NCI-H187 treated with DMSO at 0.1 percent for 48 hours (cell line): ENCODE data around the gene PDE4B.
"Not testable (repeated sequence)": the region's sequence is repeated elsewhere in the genome, so short reads cannot be mapped to it uniquely, and the experiment has no call there.

ENCODE experiments used
- DNase-seq: peaks from one replicate; lab custom pipeline; 2025; lab: John Stamatoyannopoulos, UW

The PDE4B gene

GRCh38 chr1:65814752-65815151 is 22.1 kb downstream of the PDE4B start:
- no peak for DNase-seq

- DNase-seq = no peak
Measured at GRCh38 chr1:65817891-65818290, 25.2 kb downstream of the PDE4B start.

GRCh38 chr1:65818966-65819365 is 26.3 kb downstream of the PDE4B start:
- DNase-seq = no peak

GRCh38 chr1:65820983-65821382 is 28.3 kb downstream of the PDE4B start:
- no peak for DNase-seq

- DNase-seq = no peak
Measured at GRCh38 chr1:65821386-65821785, 28.7 kb downstream of the PDE4B start.

GRCh38 chr1:65824103-65824502 is 31.4 kb downstream of the PDE4B start:
- DNase-seq = no peak

DNA sequence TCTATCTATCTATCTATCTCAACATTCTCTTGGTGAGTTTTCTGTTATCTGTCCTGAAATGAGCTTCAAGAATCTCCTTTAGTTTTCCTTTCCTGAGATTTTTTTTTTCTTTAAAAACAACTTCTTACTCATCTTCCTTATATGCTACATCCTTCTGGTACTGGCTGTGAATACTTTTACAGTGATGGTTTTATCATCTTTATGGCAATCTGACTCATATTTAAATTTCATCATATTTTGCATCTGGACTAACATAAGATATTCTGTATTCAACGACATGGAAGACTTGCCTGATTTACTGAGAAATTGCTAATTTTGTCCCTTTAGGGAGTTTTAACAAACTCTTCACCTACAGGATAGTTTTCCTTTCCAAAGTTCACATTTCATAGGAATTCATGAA is 33.0 kb downstream of the PDE4B start:
- no peak for DNase-seq

- no peak for DNase-seq
Measured at GRCh38 chr1:65826782-65827181, 34.1 kb downstream of the PDE4B start.

- no peak for DNase-seq
Measured at GRCh38 chr1:65827346-65827745, 34.7 kb downstream of the PDE4B start.

GRCh38 chr1:65830306-65830705 is 37.6 kb downstream of the PDE4B start:
- DNase-seq = no peak

DNA sequence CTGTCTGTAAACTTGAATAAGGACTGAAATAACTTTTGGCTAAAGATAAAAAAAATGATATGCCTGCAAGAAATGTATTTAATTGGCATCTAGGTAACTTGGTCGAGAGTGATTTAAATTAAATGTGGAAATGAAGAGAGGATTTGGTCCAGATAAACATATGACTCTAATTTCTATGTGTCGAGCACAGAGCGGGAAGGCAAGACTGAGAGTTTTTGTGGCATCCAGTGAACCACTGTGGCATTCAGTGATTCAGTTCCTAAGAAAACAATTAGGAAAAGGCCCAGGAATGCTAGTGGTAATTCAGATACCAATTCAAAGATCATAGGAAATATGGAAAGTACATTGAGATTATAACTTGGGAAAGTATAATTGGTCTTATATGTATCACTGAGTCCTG is 39.6 kb downstream of the PDE4B start:
- no peak for DNase-seq

DNA sequence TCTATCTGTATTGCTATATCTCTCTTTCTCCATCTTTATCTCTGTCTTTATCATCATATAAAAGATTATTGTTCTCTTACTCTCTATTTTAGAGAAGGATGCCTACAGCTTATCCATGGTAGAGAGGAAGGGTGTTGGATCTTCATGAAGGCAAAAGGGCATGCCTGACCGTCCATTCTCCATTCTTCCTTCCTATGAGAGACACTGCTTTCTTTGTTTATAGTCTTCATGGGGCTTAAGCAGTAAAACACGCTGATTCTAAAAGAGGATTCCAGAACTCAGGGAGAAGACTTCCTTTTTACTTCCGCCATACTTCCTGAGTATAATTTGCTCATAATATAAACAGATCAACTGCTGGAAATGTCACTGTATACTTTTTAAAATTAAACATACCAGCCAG is 44.0 kb downstream of the PDE4B start:
- DNase-seq = no peak

DNA sequence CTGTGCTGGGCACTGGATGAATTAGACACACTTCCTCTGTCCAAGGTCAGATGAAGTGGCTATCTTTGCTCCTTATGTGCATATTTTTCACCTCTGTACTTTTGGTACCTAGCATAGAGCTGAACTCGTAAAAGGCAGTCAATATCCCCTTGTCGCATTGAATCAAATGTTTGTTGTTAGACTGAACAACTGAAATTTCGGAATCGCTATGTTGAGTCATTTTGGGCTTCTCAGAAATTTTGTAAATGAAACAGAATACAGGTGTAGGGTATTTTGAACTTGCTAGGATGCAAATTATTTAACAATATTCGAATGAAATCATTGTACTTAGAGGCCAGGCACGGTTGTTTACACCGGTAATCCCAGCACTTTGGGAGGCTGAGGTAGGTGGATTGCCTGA is 48.0 kb downstream of the PDE4B start:
- DNase-seq = no peak

GRCh38 chr1:65844296-65844695 is 51.6 kb downstream of the PDE4B start:
- no peak for DNase-seq

DNA sequence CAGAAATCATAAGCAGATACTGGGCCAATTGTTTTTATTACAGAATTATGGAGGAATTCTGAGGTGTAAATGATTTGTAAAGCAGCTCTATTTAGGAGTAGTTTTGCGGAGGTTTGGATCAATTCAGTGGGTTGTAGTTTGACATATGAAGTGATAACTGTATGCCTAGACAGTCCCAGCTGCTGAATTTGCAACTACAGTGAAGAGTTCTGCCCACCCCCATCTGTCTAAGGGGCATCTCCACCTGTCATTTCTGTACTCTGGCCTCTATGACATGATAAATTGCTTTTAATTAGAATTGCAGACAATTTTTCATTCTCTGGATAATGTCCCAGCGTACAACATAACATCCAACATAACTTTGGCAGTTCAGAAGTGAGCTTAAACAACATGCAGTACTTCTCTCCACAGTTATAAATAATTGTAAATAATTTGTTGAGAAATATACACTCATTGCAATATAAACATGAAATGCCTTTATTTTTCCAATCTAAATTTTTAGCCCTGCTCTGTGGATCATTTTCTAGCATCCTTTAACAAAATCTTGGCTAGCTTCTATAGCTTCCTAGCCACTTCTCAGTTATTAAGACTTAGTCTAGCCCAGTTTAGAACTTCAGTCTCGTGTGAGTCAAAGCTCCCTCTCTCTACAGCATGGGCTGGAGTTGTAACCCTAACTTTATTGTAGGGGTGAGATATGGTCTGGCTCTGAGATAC is 52.3 kb downstream of the PDE4B start:
- no peak for DNase-seq

DNA sequence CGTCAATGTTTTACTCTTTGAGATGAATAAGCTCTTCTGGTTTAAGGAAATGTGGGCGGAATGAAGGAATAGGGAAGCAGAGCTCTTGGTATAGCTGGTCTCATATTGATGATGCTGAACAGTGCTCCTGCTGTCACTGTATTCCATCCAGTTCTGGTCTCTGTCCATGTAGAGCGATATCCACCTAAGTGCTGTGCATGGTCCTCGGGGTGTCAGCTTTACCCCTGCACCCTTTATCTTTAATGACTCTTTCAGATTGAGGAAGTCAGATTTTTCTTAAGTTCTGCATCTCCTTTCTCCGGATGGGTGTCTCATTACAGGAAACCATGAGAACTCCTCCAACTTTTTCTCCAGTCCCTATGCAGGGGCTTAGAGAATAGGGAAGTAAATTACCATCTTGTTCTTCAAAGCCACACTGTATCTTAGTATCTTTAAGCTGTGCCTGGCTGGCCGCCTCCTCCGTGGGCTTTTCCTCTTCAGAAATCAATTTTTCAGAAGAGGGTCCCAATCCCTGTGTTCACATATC is 52.9 kb downstream of the PDE4B start:
- no peak for DNase-seq

DNA sequence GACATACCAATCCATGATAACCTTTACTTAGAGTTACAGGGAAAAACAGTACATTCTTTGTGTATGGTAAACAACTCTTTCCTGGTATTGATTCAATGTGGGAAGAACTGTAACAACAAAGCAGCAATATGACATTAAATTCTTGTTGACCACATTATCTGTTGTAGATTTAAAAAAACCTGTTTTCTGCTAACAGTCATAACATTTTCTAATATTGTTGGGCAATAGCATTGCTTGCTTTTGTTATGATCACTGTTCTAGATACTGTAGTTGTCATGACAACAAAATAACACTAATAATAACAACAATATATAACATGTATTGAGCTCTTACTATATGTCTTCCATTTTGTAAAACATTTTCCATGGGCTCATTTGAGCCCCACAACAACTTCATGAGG is 54.2 kb downstream of the PDE4B start:
- DNase-seq = no peak

GRCh38 chr1:65850281-65850680 is 57.6 kb downstream of the PDE4B start:
- no peak for DNase-seq

DNA sequence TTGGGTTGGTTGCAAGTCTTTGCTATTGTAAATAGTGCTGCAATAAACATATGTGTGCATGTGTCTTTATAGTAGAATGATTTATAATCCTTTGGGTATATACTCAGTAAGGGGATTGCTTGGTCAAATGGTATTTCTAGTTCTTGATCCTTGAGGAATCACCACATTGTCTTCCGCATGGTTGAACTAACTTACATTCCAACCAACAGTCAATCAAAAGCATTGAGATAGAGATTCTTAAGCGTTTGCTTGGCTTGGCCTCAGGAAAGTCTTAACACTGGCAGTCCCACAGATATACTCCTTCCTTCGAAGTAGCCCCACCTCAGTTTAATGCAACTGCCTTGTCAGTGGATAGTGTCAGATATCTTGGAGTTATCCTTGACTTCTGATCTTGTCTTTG is 63.9 kb downstream of the PDE4B start:
- not testable (repeated sequence) for DNase-seq

GRCh38 chr1:65866439-65866838 is 73.7 kb downstream of the PDE4B start:
- DNase-seq = no peak

GRCh38 chr1:65872301-65872700 is 79.6 kb downstream of the PDE4B start:
- no peak for DNase-seq

DNA sequence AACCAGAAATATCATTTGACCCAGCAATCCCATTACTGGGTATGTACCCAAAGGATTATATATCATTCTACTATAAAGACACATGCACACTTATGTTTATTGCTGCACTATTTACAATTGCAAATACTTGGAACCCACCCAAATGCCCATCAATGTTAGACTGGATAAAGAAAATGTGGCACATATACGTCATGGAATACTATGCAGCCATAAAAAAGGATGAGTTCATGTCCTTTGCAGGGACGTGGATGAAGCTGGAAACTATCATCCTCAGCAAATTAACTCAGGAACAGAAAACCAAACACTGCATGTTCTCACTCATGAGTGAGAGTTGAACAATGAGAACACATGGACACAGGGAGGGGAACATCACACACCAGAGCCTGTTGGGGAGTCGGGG is 85.6 kb downstream of the PDE4B start:
- DNase-seq = not testable (repeated sequence)

DNA sequence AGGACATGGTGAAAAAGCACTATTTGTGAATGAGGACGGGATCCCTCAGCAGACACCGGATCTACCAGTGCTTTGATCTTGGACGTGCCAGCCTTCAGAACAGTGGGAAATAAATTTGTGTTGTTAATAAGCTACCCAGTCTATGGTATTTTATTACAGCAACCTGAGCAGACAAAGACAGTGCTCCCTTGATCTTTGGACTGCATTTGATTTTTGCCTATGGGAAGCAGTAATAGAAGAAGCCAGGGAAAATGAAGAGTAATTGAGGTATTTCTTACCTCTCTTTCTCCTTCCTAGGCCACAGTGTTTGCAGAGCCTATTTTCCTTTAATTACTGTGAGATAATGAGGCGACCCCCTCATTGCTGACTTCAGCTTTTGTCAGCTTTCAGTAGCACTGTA is 87.9 kb downstream of the PDE4B start:
- DNase-seq = no peak

DNA sequence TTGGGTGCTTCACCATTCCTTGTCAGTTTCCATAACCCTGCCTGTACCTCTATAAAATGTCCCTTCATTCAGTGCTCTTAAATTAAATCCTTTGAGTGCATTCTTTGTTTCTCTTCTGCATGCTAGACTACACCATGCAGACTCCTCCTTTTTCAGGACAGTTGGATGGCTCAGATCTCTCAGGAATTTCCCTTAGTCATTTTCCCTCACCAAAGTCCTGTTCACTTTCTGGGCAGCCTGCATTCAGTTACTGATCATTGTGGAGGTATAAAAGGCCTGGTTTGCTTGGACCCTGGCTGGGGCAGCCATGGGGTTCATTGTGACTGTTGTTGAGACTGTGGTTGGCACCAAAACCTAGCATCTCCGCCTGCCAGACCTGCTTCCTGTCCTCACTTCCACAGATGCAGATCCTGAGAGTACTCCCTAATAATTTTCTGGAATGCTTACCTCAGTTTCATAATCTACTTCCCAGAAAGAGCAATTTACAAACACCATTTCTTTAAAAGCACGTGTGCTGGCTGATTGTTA is 88.4 kb downstream of the PDE4B start:
- no peak for DNase-seq
